Stimulated activated naive CD4-positive, alpha-beta T cell (primary cell): ENCODE data around the gene KIAA0232.
"Not testable (repeated sequence)": the region's sequence is repeated elsewhere in the genome, so short reads cannot be mapped to it uniquely, and the experiment has no call there.

Experiments
- DNase-seq, 6 experiments: peaks; one replicate each; lab custom pipeline; 2025; lab: John Stamatoyannopoulos, UW

The KIAA0232 gene

DNA sequence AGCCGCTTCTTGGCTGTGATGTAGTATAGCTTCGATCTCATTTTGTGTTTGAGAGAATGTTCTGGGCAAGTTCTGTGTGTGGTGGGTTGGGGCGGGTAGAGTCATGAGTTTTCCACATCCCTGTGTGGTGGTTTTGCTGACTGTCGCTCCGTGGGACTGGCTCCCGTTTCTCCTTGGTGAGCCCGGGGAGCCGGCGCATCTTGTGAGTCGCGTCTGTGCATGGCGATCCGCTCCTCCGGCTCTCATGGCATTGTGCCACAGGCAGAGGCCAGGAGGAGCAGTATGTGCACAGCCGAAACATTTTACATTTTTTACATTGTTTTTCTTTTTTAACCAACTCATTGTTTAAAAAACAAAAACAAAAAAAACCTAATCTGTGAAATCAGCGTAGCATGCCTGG lies 99.4 kb downstream of the KIAA0232 start:
- DNase-seq: no peak

GRCh38 chr4:6884341-6884870 lies 101.9 kb downstream of the KIAA0232 start:
- DNase-seq: no peak

DNA sequence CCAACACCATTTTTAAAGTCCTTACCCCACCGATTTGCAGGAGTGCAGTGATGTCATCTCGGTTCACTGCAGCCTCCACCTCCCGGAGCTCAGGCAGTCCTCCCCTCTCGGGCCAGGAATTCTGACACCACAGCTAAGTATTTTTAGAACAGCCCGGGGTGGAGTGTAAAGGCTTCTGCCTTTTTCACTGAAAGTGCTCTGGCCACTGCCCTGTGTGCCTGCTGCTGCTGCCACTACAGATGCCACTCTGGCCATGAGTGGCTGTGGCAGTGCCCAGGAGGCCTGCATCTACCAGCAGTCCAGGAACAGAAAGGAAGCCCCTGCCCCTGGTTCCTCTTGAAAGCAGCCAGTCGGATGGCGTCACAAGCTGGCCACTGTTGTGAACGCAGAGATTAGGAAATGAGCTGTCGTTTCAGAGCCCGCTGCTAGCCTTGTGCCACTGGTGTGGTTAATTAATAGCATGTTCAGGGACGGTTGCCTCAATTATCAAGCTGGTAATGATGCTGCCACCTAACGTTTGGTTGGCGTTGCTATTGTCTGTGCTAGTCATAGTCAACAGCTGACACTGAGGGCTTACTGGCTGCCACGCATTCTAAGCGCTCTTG lies 103.5 kb downstream of the KIAA0232 start:
- DNase-seq: no peak

GRCh38 chr4:6886886-6887285 lies 104.4 kb downstream of the KIAA0232 start:
- DNase-seq: no peak

GRCh38 chr4:6887591-6888371 lies 105.3 kb downstream of the KIAA0232 start:
- DNase-seq: no peak

DNA sequence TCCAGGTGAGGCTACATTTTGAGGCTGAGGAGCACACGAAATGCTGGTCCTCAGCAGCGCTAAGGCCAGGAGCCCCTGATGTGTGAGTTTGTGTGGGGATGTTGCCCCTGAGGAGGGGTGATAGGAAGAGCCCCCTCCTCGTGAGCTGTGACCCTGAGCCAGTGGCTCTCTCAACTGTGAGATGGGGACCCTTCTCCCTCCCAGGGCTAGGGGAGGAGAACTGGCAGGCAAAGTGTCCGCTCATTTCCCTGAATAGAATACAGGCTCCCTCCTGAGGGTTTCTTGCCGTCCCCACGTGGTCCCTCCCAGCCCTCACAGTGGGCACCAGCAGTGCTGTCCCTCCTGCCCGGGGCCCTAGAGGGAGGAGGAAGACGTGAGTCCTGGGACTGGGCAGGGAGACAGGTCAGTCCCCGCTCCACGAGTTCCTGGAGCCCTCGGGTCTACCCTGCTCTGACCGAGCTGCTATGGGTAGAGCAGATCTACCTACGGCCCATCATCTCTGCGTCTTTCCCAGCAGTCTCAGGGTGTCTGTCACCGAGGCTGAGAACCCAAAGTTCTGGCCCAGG lies 106.1 kb downstream of the KIAA0232 start:
- no peak for DNase-seq

DNA sequence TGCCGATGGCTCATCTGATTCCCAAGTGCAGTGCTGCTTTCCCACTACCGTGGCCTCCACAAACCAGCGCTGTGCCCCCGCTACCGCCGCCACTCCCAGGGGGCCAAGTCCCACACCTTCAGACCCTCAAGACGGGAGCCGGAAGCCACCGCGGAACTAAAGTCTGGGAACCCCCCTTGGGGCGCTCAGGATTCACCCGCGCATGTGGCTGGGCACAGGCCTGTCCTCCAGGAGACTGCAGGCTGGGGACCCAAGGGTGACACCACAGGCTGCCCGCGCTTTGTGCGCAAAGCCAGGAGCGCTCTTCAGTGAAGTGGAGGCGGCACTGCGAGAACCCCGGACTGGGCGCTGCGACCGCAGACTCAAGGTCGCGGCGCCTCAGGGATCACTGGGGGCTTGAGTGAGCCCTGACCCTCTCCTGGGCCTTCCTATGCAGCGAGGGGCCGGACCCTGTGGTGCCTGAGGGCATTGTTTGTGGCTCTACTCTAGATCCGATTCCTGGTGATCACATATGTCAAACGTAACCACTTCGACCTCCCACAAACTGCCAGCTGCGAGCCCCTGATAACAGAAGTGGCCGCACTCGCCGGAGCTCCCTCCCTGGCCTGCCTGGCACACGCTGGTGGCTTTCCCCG lies 106.7 kb downstream of the KIAA0232 start:
- DNase-seq: no peak

DNA sequence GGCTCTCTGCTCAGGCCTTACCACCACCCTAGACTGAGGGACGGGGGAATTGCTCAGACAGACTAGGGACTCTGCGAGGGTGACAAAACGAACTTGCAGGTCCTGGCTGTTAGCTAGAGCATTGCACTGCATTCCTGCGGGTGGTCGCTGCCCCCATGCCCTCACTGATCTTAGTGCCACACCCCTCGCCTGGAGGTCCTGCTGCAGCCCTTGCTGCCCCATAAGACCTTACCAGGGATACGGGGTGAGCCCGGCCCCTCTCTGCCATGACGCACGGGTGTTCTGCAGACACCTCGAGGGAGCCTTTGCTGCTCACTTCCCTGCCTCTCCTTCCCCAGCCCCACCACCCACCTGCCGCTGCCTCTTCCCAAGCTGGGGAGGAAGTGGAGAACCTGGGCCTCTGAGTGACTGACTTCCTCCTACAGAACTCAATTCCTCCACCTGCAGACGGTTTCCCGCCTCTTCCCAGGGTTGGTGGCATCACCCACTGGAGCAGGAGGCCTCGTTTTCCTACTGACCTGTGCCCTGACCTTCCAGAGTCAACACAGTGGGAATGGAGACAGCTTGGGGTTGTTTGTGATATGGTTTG lies 107.3 kb downstream of the KIAA0232 start:
- DNase-seq: no peak

GRCh38 chr4:6890358-6890757 lies 107.8 kb downstream of the KIAA0232 start:
- no peak for DNase-seq

DNA sequence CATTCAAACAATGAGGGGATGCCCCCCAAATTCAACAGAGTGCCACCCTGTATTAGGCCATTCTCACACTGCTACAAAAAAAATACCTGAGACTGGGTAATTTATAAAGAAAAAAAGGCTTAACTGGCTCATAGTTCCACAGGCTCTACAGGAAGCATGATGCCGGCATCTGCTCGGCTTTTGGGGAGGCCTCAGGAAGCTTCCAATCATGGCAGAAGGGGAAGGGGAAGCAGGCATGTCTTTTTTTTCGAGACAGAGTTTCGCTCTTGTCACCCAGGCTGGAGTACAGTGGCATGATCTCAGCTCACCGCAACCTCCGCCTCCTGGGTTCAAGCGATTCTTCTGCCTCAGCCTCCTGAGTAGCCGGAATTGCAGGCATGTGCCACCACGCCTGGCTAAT lies 108.4 kb downstream of the KIAA0232 start:
- not testable (repeated sequence) for DNase-seq

DNA sequence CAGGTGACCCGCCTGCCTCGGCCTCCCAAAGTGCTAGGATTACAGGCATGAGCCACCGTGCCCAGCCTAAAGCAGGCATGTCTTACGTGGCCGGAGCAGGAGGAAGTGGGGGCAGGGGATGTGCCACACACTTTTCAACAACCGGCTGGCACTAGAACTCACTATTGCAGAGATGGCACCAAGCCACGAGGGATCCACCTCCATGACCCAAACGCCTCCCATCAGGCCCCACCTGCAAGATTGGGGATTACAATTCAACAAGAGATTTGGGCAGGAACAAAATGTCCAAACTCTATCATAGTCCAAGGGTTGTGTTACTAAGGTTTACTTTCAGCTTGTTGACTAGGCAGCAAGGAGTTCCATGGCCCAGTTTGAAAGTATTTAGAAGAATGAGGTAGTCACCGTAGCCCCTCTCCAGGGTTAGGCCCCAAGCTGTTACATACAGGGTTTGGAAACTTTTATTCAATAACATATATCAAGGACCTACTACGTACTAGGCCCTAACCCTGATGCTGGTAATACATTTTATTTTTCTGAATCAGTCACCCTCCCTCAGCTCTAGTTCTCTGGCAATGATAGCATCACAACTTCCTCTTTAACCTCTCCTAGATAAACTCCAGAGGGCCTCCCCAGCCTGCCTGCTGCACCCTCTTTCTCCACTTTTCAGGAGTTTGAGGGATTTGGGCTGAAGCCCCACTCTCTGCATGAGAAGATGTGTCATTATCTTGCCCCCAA lies 109.1 kb downstream of the KIAA0232 start:
- DNase-seq: no peak

- peak in 2 of 6 experiments; percentile 9 for DNase-seq
These were observed 109.8 kb downstream of the KIAA0232 start for GRCh38 chr4:6892190-6892908.

DNA sequence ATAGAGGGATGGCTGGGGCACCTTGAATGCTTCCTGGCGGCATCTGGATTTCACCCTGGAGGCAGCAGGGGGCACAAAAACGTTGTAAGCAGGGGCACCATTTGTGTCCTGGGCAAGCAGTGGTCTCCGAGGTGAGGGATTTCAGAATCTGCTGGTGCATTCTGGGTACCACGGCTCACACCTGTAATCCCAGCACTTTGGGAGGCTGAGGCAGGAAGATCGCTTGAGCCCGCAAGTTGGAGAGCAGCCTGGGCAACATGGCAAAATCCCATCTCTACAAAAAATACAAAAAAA lies 110.3 kb downstream of the KIAA0232 start:
- DNase-seq: no peak

DNA sequence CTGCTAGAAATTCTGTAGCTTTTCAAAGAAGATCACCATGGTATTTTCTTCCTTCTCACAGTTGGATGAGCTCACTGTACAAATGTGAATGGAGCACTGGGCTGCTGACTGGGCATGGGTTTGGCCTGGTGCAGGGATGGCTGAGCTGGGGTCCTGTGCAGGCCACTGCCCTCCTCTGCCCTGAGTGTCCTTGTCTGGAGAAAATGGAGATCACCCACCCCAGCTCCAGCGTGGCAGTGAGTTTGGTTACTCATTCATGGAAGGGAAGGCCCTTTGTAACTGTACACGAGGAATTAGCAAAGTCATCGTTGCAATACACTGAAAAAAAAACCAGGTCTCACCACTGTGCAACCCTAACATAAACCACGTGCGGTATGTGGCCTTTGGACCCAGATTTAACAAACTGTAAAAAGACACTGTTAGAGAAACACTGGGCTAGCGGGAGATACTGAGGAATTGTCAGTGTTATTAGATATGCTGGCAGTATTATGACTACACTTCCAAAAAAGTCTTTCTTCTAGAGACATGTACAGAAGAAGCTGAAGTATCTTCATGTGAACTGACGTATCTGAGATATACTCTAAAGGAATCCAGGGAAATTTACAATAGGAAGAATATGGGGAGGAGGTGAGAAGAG lies 111.0 kb downstream of the KIAA0232 start:
- DNase-seq: no peak

DNA sequence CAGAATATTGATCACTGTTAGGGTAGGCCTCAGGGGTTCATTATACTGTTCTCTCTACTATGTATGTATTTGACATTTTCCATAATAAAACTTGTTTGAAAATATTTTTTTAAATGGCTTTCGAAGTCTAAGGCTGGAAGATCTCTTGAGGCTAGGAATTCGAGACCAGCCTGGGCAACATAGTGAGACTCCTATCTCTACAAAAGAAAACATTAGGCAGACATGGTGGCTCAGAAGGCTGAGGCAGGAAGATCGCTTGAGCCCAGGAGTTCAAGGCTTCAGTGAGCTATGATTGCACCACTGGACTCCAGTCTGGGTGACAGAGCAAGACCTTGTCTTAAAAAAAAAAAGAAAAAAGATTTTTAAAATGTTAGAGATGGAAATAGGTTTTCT lies 111.6 kb downstream of the KIAA0232 start:
- DNase-seq: no peak

DNA sequence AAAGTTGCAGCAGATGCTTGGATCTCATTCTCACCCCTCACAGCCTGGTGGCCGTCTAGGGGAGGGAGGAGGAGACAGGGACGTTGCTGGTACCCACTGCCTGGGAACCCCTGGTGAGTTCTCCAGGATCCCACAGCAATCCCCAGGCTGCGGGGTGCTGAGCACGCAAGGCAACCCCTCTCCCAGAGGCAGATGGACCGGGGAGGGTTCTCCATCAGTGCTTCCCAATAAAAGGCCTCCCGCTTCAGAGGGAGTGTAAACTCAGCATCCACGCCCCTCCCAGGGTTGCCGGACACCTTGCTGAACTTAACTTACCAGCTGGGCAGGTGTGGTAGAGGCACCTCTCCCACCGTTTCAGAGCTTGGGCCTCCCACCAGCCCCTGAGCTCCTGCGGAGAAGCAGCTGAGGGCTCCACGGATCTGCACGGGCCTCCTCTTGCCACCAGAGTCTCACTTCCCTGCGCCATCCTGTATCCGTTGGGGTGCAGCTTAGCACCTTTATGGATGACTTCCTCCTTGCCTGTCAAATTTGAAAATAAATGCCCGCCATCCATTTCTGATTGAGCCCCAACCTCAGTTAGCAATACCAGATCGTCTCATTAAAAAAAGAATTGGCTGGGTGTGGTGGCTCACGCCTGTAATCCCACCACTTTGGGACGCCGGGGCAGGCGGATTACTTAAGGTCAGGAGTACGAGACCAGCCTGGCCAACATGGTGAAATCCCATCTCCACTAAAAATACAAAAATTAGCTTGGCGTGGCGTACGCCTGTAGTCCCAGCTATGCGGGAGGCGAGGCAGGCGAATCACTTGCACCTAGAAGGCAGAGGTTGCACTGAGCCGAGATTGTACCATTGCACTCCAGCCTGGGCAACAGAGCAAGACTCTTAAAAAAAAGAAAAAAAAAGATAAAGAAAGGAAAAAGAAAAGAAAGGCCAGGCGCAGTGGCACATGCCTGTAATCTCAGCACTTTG lies 112.3 kb downstream of the KIAA0232 start:
- no peak for DNase-seq

DNA sequence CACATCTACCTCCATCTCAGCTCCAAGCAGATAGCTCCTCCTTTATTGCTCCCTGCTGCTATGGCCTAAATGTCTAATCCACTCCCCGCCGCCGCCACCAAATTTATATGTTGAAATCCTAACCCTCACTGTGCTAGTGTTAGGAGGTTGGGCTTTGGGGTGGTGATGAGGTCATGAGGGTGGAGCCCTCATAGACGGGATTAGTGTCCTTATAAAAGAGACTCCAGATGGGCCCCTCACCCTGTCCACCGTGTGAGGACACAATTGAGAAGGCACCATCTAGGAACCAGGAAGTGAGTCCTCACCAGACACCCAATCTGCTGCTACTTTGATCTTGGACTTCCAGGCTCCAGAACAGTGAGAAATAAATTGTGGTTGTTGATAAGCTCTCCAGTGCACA lies 113.5 kb downstream of the KIAA0232 start:
- no peak for DNase-seq

- no peak for DNase-seq
These were observed 116.2 kb downstream of the KIAA0232 start for GRCh38 chr4:6898763-6899162.

GRCh38 chr4:6900181-6900812 lies 117.8 kb downstream of the KIAA0232 start:
- DNase-seq: no peak
